H1 (cell line): ENCODE measurements around the gene SPIB. TPM values are rescaled to one million over a fixed set of nuclear protein-coding genes. Genes with fewer than 3 reads are reported as not detected.

Experiments used
- ATF3 ChIP-seq: IDR thresholded peaks from 2 replicates; pipeline ENCODE4 v1.6.1; 2011; ENCODE audit warnings: low read depth, mild to moderate bottlenecking, low read length; ENCODE audit not compliant: insufficient read depth
- BACH1 ChIP-seq: IDR thresholded peaks from 2 replicates; pipeline ENCODE4 v1.6.1; 2012; ENCODE audit warnings: low read length, improper control_type of control experiment
- BCL11A ChIP-seq, 2 experiments: IDR thresholded peaks; one replicate each; pipeline ENCODE4 v1.6.1; 2011; ENCODE audit warnings: low read depth in 2 of 2, low read length in 2 of 2, mild to moderate bottlenecking in 2 of 2
- BRCA1 ChIP-seq: IDR thresholded peaks from 2 replicates; pipeline ENCODE4 v1.6.1; 2012; ENCODE audit warnings: low read depth, low read length, improper control_type of control experiment
- E2F6 ChIP-seq: IDR thresholded peaks from 2 replicates; pipeline ENCODE4 v1.6.1; 2012; ENCODE audit warnings: inconsistent platforms
- EZH2 ChIP-seq: fragments of 200-600 bp; sonication (generic); IDR thresholded peaks from 2 replicates; pipeline ENCODE4 v1.7.1; 2012; ENCODE audit warnings: low read depth, mild to moderate bottlenecking, moderate library complexity, low read length, inconsistent platforms; ENCODE audit not compliant: severe bottlenecking
- FOSL1 ChIP-seq: IDR thresholded peaks from 2 replicates; pipeline ENCODE4 v1.6.1; 2011; ENCODE audit warnings: mild to moderate bottlenecking, low read depth, low read length, moderate library complexity; ENCODE audit not compliant: insufficient read depth
- GTF2F1 ChIP-seq: IDR thresholded peaks from 2 replicates; pipeline ENCODE4 v1.6.1; 2012; ENCODE audit warnings: low read depth, low read length, improper control_type of control experiment, borderline replicate concordance
- HDAC2 ChIP-seq, 2 experiments: fragments of 300-600 bp in 1 of 2; sonication (generic) in 1 of 2; IDR thresholded peaks; 2 replicates each; pipeline ENCODE4 v1.6.1; 2011 to 2012; ENCODE audit warnings: low read depth in 2 of 2, low read length in 2 of 2, mild to moderate bottlenecking in 2 of 2, moderate library complexity in 2 of 2, borderline replicate concordance in 1 of 2, inconsistent platforms in 1 of 2
- KDM1A ChIP-seq: fragments of 200-600, 300-600 bp; sonication (generic); IDR thresholded peaks from 2 replicates; pipeline ENCODE4 v1.7.1; 2016; ENCODE audit warnings: mild to moderate bottlenecking, low read length, borderline replicate concordance
- MAX ChIP-seq: IDR thresholded peaks from 2 replicates; pipeline ENCODE4 v1.6.1; 2012; ENCODE audit warnings: inconsistent platforms
- NANOG ChIP-seq: IDR thresholded peaks from 2 replicates; pipeline ENCODE4 v1.6.1; 2011; ENCODE audit warnings: low read length, low read depth, mild to moderate bottlenecking, inconsistent platforms; ENCODE audit not compliant: insufficient read depth, poor library complexity, severe bottlenecking
- POLR2A ChIP-seq, 2 experiments: IDR thresholded peaks; 1 replicate in 1 of 2; 2 replicates in 1 of 2; pipeline ENCODE4 v1.6.1; 2011; ENCODE audit warnings: low read depth in 2 of 2, low read length in 2 of 2, mild to moderate bottlenecking in 2 of 2; ENCODE audit errors: control extremely low read depth in 1 of 2
- POU5F1 ChIP-seq: IDR thresholded peaks from 2 replicates; pipeline ENCODE4 v1.6.1; 2011; ENCODE audit warnings: low read depth, mild to moderate bottlenecking, low read length, moderate library complexity
- RBBP5 ChIP-seq: IDR thresholded peaks from 2 replicates; pipeline ENCODE4 v1.7.1; 2012; ENCODE audit warnings: low read depth, mild to moderate bottlenecking, inconsistent platforms, low read length, moderate library complexity, borderline replicate concordance
- RFX5 ChIP-seq: IDR thresholded peaks from 2 replicates; pipeline ENCODE4 v1.6.1; 2011; ENCODE audit warnings: low read depth, low read length, improper control_type of control experiment, borderline replicate concordance
- RXRA ChIP-seq: IDR thresholded peaks from 2 replicates; pipeline ENCODE4 v1.6.1; 2011; ENCODE audit warnings: low read depth, mild to moderate bottlenecking, low read length, moderate library complexity; ENCODE audit not compliant: insufficient read depth
- SP2 ChIP-seq: IDR thresholded peaks from 2 replicates; pipeline ENCODE4 v1.6.1; 2012; ENCODE audit warnings: mild to moderate bottlenecking, low read length, inconsistent platforms
- SP4 ChIP-seq: IDR thresholded peaks from 2 replicates; pipeline ENCODE4 v1.6.1; 2012; ENCODE audit warnings: low read length, inconsistent platforms
- TBP ChIP-seq: IDR thresholded peaks from 2 replicates; pipeline ENCODE4 v1.6.1; 2011; ENCODE audit warnings: low read depth, low read length, improper control_type of control experiment
- TCF12 ChIP-seq: IDR thresholded peaks from 2 replicates; pipeline ENCODE4 v1.6.1; 2011; ENCODE audit warnings: low read depth, mild to moderate bottlenecking, low read length
- USF2 ChIP-seq: IDR thresholded peaks from 2 replicates; pipeline ENCODE4 v1.6.1; 2011; ENCODE audit warnings: low read length, improper control_type of control experiment
- polyA plus RNA-seq, 7 experiments: library from polyadenylated mRNA; depleted of rRNA in 3 of 7; stranded (reverse) in 5 of 7; unstranded in 2 of 7; fragments of >200 nt in 5 of 7; fragments of 200-250 nt in 2 of 7; gene quantifications; 1 replicate in 5 of 7; 2 replicates in 1 of 7; 4 replicates in 1 of 7; pipeline versions ENCODE4 v1.2.1 to v1.2.3, GENCODE V29; 2011 to 2013; ENCODE audit warnings: missing spikeins in 2 of 7, mixed read lengths in 2 of 7
- total RNA-seq: library from RNA; stranded (reverse); fragmentation: NEBNext Ultra II Directional; extraction: Animal tissue kit (Norgen Biotek cat#: 25700); gene quantifications from 2 replicates; pipeline ENCODE4 v1.2.1, GENCODE V29; 2021

The SPIB gene
- total and polyA plus RNA-seq, 2 of the 8 experiments (the other 6 are each of a cell fraction or from before 2014, with no cell fraction given), result 11.1 to 17.4 TPM

GRCh38 chr19:50476224-50476906, 57.6 kb downstream of the SPIB start, which contains the start of the genes EMC10 and GARIN5A (continued):
- TF ChIP-seq RFX5 (peak; percentile 22; the same call in 1 of the 2 replicates), TCF12 (0 out of 2 replicates have a peak, but pooled peaks have one; percentile 50), USF2 (no peak), BACH1 (no peak), MAX (no peak; the same call in none of the 2 replicates), E2F6 (peak; percentile 54), FOSL1 (no peak), ATF3 (peak; percentile 58; the same call in 1 of the 2 replicates), TBP (peak; percentile 73), EZH2 (no peak), HDAC2 (IDR thresholded peaks at IDR 0.05; ENCODE audit: borderline replicate concordance in 1 of 2, low read depth in 2 of 2, low read length in 2 of 2) (no peak), BRCA1 (peak; percentile 64; the same call in 1 of the 2 replicates), POLR2A (IDR thresholded peaks at IDR 0.05; ENCODE audit: control extremely low read depth in 1 of 2, low read depth in 2 of 2, low read length in 2 of 2) (peak in 1 of 2 experiments; percentile 92; a peak in 2 of 3 replicates), NANOG (no peak), BCL11A (IDR thresholded peaks at IDR 0.05; ENCODE audit: low read depth in 2 of 2, low read length in 2 of 2) (no peak), POU5F1 (no peak), RXRA (no peak), KDM1A (0 out of 2 replicates have a peak, but pooled peaks have one; percentile 1), SP2 (no peak), SP4 (peak; percentile 94), GTF2F1 (no peak), RBBP5 (no peak)
